K562 (cell line): ENCODE measurements around the gene SUMF2. TPM values are rescaled to one million over a fixed set of nuclear protein-coding genes. Genes with fewer than 3 reads are reported as not detected.

Source experiments
- BRCA1 ChIP-seq, 2 experiments: fragments of 450-650 bp in 1 of 2; sonication (generic) in 1 of 2; formaldehyde crosslinking in 1 of 2; IDR thresholded peaks; 2 replicates each; pipeline versions ENCODE4 v1.5.0 to v1.6.1; 2017 to 2020; ENCODE audit warnings: mild to moderate bottlenecking in 1 of 2, missing genetic modification reagents in 1 of 2
- BRD4 ChIP-seq: fragments of 200-600 bp; sonication (generic); IDR thresholded peaks from 2 replicates; pipeline ENCODE4 v1.6.1; 2017; ENCODE audit warnings: inconsistent platforms
- CC2D1A ChIP-seq: fragments of 450-650 bp; IDR thresholded peaks from 2 replicates; pipeline ENCODE4 v1.6.1; 2017; ENCODE audit warnings: mild to moderate bottlenecking
- CHD1 ChIP-seq: fragments of 200-600 bp; sonication (generic); IDR thresholded peaks from one replicate; pipeline ENCODE4 v1.6.1; 2012; ENCODE audit warnings: mild to moderate bottlenecking, moderate library complexity, low read length, inconsistent platforms
- CLOCK ChIP-seq: fragments of 250-450 bp; sonication (Bioruptor Pico); IDR thresholded peaks from 2 replicates; pipeline ENCODE4 v1.4.0; 2020; ENCODE audit warnings: mild to moderate bottlenecking, moderate library complexity, borderline replicate concordance
- CXXC5 ChIP-seq: fragments of 250-450 bp; sonication (Bioruptor Pico); IDR thresholded peaks from 2 replicates; pipeline ENCODE4 v1.8.0; 2022; ENCODE audit warnings: inconsistent platforms, mild to moderate bottlenecking, moderate library complexity
- ELF1 ChIP-seq: fragments of 200-800 bp; sonication (Bioruptor generic); IDR thresholded peaks from 2 replicates; pipeline ENCODE4 v1.6.1; 2016; ENCODE audit warnings: missing genetic modification characterization, missing compliant biosample characterization
- HSF4 ChIP-seq: fragments of 250-450 bp; sonication (Bioruptor Pico); IDR thresholded peaks from 2 replicates; pipeline ENCODE4 v2.1.2; 2022; ENCODE audit warnings: mild to moderate bottlenecking, moderate library complexity, borderline replicate concordance
- KLF1 ChIP-seq: fragments of 450-650 bp; IDR thresholded peaks from 2 replicates; pipeline ENCODE4 v1.6.1; 2016; ENCODE audit warnings: missing genetic modification characterization, missing compliant biosample characterization
- MCM2 ChIP-seq: fragments of 450-650 bp; IDR thresholded peaks from 2 replicates; pipeline ENCODE4 v1.6.1; 2017; ENCODE audit warnings: low read depth, mild to moderate bottlenecking
- POU5F1 ChIP-seq: fragments of 150-350 bp; IDR thresholded peaks from 2 replicates; pipeline ENCODE4 v1.6.1; 2014; ENCODE audit warnings: borderline replicate concordance, low read length, low read depth, mild to moderate bottlenecking; ENCODE audit not compliant: partially characterized antibody
- RBM14 ChIP-seq: fragments of 200-400 bp; formaldehyde crosslinking; IDR thresholded peaks from 2 replicates; pipeline ENCODE4 v1.6.1; 2018; ENCODE audit warnings: low read depth, mild to moderate bottlenecking, low read length, moderate library complexity, borderline replicate concordance; ENCODE audit not compliant: insufficient read depth
- RFX1 ChIP-seq: fragments of 450-650 bp; IDR thresholded peaks from 2 replicates; pipeline ENCODE4 v1.6.1; 2016; ENCODE audit warnings: mild to moderate bottlenecking, moderate library complexity
- RUNX1 ChIP-seq: sonication (generic); IDR thresholded peaks from 2 replicates; pipeline ENCODE4 v1.6.1; 2016; ENCODE audit warnings: antibody characterized with exemption, low read depth
- SMAD3 ChIP-seq: fragments of 450-650 bp; formaldehyde crosslinking; conservative IDR thresholded peaks from 2 replicates; pipeline ENCODE4 v1.4.0; 2020; ENCODE audit warnings: mild to moderate bottlenecking
- SRSF7 ChIP-seq: fragments of 200-400 bp; formaldehyde crosslinking; optimal IDR thresholded peaks from 2 replicates; pipeline ENCODE3; 2017; ENCODE audit warnings: mild to moderate bottlenecking, low read depth, low read length
- STAT6 ChIP-seq: sonication (generic); formaldehyde crosslinking; IDR thresholded peaks from 2 replicates; pipeline ENCODE4 v1.8.1; 2023; ENCODE audit warnings: mild to moderate bottlenecking, missing genetic modification reagents
- TAF9B ChIP-seq: fragments of 450-650 bp; IDR thresholded peaks from 2 replicates; pipeline ENCODE4 v1.6.1; 2018; ENCODE audit warnings: mild to moderate bottlenecking; ENCODE audit not compliant: partially characterized antibody
- ZBTB1 ChIP-seq: sonication (generic); formaldehyde crosslinking; IDR thresholded peaks from 2 replicates; pipeline ENCODE4 v1.8.1; 2023; ENCODE audit warnings: missing genetic modification reagents, low read depth, mild to moderate bottlenecking, borderline replicate concordance
- ZKSCAN1 ChIP-seq: fragments of 150-350 bp; IDR thresholded peaks from 2 replicates; pipeline ENCODE4 v1.6.1; 2016; ENCODE audit warnings: low read depth, low read length
- ZNF24 ChIP-seq: fragments of 450-650 bp; IDR thresholded peaks from 2 replicates; pipeline ENCODE4 v1.6.1; 2016
- ZNF316 ChIP-seq: fragments of 450-650 bp; IDR thresholded peaks from 2 replicates; pipeline ENCODE4 v1.6.1; 2016
- ZNF445 ChIP-seq: fragments of 250-450 bp; sonication (Bioruptor Pico); IDR thresholded peaks from 2 replicates; pipeline ENCODE4 v1.4.0; 2020; ENCODE audit warnings: low read depth, mild to moderate bottlenecking, moderate library complexity
- ZNF76 ChIP-seq: fragments of 250-450 bp; sonication (Bioruptor Pico); IDR thresholded peaks from 2 replicates; pipeline ENCODE4 v1.4.0; 2020; ENCODE audit warnings: mild to moderate bottlenecking, moderate library complexity, borderline replicate concordance
- polyA plus RNA-seq, 8 experiments: library from polyadenylated mRNA; depleted of rRNA in 4 of 8; stranded (reverse) in 5 of 8; unstranded in 3 of 8; fragments of >200 nt; fragmentation: Nextera tagmentation in 2 of 8; fragmentation: Illumina TruSeq in 1 of 8; extraction: Ambion mirVana in 2 of 8; extraction: Trizol in 1 of 8; gene quantifications; 2 replicates each; pipeline versions ENCODE4 v1.2.1 to v1.2.3, GENCODE V29; 2011 to 2014; ENCODE audit warnings: inconsistent platforms in 1 of 8, missing spikeins in 1 of 8
- total RNA-seq, 7 experiments: library from RNA; depleted of rRNA in 6 of 7; stranded (reverse); fragments of >200 nt in 6 of 7; fragmentation: Illumina TruSeq in 2 of 7; extraction: Trizol in 2 of 7; gene quantifications; 2 replicates each; pipeline versions ENCODE4 v1.2.1 to v1.2.3, GENCODE V29; 2011 to 2021; ENCODE audit warnings: low replicate concordance in 1 of 7

Gene SUMF2
- total and polyA plus RNA-seq, 9 of the 15 experiments (the other 6 are each of a cell fraction or from before 2014, with no cell fraction given): 39.0 to 113 (median 67.7) TPM

- TF ChIP-seq RBM14: no peak
- TF ChIP-seq CXXC5 (CRISPR knock-in tag): peak; percentile 95
- TF ChIP-seq CHD1: peak; percentile 79
- TF ChIP-seq KLF1 (tag): peak; percentile 97
- no peak for TF ChIP-seq ZNF445 (CRISPR knock-in tag)
- TF ChIP-seq CLOCK: no peak
- no peak for TF ChIP-seq MCM2
- peak; percentile 99 for TF ChIP-seq TAF9B
- TF ChIP-seq ZNF316: no peak
- TF ChIP-seq SMAD3 (CRISPR knock-in tag): no peak
- no peak for TF ChIP-seq RUNX1
- TF ChIP-seq POU5F1: no peak
- TF ChIP-seq RFX1: no peak
- TF ChIP-seq SRSF7: no peak
- no peak for TF ChIP-seq ZNF76
- TF ChIP-seq STAT6 (CRISPR knock-in tag): peak; percentile 46; the same call in 1 of the 2 replicates
- no peak for TF ChIP-seq BRCA1 (IDR thresholded peaks at IDR 0.05)
- TF ChIP-seq BRCA1 (CRISPR knock-in tag; IDR thresholded peaks at IDR 0.05): no peak
- peak; percentile 86 for TF ChIP-seq ELF1 (tag)
- TF ChIP-seq ZNF24: no peak; the same call in 1 of the 2 replicates
- 0 out of 2 replicates have a peak, but pooled peaks have one; percentile 17 for TF ChIP-seq HSF4 (CRISPR knock-in tag)
- TF ChIP-seq ZKSCAN1: 0 out of 2 replicates have a peak, but pooled peaks have one; percentile 26
- TF ChIP-seq ZBTB1 (CRISPR knock-in tag): no peak; the same call in 1 of the 2 replicates
- TF ChIP-seq CC2D1A: no peak
- peak; percentile 73 for TF ChIP-seq BRD4
Observed at GRCh38 chr7:56106108-56107073, 42.3 kb downstream of the SUMF2 start, which contains the start of gene CHCHD2 (continued).
